ENCODE results near the gene RHAG.
"Not testable (repeated sequence)": the region's sequence is repeated elsewhere in the genome, so short reads cannot be mapped to it uniquely, and the experiment has no call there.

DNA sequence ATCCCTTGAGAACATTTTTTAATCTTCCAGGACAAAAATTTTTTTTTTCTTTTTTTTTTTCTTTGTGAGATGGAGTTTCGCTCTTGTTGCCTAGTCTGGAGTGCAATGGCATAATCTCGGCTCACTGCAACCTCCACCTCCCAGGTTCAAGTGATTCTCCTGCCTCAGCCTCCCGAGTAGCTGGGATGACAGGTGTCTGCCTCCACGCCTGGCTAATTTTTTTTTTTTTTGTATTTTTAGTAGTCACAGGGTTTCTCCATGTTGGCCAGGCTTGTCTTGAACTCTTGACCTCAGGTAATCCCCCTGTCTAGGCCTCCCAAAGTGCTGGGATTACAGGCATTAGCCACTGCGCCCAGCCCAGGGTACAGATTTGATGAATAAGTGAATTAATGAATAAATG lies 22.5 kb downstream of the RHAG start:
- TF ChIP-seq, protein P1, sequence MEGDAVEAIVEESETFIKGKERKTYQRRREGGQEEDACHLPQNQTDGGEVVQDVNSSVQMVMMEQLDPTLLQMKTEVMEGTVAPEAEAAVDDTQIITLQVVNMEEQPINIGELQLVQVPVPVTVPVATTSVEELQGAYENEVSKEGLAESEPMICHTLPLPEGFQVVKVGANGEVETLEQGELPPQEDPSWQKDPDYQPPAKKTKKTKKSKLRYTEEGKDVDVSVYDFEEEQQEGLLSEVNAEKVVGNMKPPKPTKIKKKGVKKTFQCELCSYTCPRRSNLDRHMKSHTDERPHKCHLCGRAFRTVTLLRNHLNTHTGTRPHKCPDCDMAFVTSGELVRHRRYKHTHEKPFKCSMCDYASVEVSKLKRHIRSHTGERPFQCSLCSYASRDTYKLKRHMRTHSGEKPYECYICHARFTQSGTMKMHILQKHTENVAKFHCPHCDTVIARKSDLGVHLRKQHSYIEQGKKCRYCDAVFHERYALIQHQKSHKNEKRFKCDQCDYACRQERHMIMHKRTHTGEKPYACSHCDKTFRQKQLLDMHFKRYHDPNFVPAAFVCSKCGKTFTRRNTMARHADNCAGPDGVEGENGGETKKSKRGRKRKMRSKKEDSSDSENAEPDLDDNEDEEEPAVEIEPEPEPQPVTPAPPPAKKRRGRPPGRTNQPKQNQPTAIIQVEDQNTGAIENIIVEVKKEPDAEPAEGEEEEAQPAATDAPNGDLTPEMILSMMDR (conservative IDR thresholded peaks at IDR 0.05; ENCODE audit: low read length), result not testable (repeated sequence)
- not testable (repeated sequence) for TF ChIP-seq EZH2phosphoT487 (IDR thresholded peaks at IDR 0.05; ENCODE audit: borderline replicate concordance, low read depth, low read length)

Data from OCI-LY7 (cell line).